HCT116 (cell line): ENCODE data around the gene LAMC3.

Experiments used
- CEBPB ChIP-seq: IDR thresholded peaks from 2 replicates; pipeline ENCODE4 v1.6.1; 2012; ENCODE audit warnings: low read depth
- ZNF274 ChIP-seq: fragments of 200-500 bp; sonication (Bioruptor generic); IDR thresholded peaks from 2 replicates; pipeline ENCODE4 v1.6.1; 2014; ENCODE audit warnings: mild to moderate bottlenecking, low read depth, low read length, inconsistent platforms
- TF ChIP-seq, protein P1 (sequence below), 3 experiments: fragments of 200-600 bp in 1 of 3; sonication (generic) in 1 of 3; IDR thresholded peaks in 2 of 3; conservative IDR thresholded peaks in 1 of 3; 2 replicates each; pipeline ENCODE4 v1.5.1; 2012 to 2017; ENCODE audit warnings: low read depth in 2 of 3, low read length in 2 of 3, antibody characterized with exemption in 1 of 3, borderline replicate concordance in 1 of 3, control low read depth in 1 of 3, mild to moderate bottlenecking in 1 of 3, mixed read lengths in 1 of 3, mixed run types in 1 of 3, moderate library complexity in 1 of 3; ENCODE audit not compliant: insufficient read depth in 1 of 3

DNA sequence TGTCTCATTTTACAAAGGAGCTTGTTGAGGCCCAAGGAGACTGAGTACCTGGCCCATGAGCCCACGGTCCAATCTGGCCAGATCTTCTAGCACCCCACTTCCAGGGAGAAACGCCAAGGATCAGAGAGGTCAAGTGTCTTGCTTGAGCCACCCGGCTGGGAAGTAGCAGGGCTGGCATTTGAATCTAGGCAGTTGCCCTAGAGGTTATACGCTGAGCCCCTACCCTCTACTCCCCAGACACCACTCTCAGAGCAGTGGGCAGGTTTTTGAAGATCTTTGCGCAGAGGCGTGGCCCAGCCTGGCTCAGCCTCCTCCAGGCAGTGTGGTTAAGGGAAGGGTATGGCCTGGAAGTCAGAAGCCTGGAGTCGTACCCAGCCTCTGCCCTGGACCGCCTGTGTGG, 110.6 kb downstream of the LAMC3 start:
- TF ChIP-seq CEBPB (no peak), ZNF274 (no peak)
- TF ChIP-seq, protein P1, sequence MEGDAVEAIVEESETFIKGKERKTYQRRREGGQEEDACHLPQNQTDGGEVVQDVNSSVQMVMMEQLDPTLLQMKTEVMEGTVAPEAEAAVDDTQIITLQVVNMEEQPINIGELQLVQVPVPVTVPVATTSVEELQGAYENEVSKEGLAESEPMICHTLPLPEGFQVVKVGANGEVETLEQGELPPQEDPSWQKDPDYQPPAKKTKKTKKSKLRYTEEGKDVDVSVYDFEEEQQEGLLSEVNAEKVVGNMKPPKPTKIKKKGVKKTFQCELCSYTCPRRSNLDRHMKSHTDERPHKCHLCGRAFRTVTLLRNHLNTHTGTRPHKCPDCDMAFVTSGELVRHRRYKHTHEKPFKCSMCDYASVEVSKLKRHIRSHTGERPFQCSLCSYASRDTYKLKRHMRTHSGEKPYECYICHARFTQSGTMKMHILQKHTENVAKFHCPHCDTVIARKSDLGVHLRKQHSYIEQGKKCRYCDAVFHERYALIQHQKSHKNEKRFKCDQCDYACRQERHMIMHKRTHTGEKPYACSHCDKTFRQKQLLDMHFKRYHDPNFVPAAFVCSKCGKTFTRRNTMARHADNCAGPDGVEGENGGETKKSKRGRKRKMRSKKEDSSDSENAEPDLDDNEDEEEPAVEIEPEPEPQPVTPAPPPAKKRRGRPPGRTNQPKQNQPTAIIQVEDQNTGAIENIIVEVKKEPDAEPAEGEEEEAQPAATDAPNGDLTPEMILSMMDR (IDR thresholded peaks at IDR 0.05 in 2 of 3, conservative IDR thresholded peaks at IDR 0.05 in 1 of 3; ENCODE audit: borderline replicate concordance in 1 of 3, insufficient read depth in 1 of 3, low read depth in 2 of 3, low read length in 2 of 3), result no peak
